HEK293 (cell line): ENCODE results near the gene BRF1.

Experiments
- CTCF ChIA-PET: fragments of 350-600 bp; formaldehyde crosslinking; extraction: SDS; loops from one replicate; lab custom pipeline; 2021; ENCODE audit warnings: antibody characterized with exemption; lab: Yijun Ruan, JAX
- POLR2A ChIA-PET: fragments of 300-600 bp; formaldehyde crosslinking; extraction: SDS; loops from one replicate; lab custom pipeline; 2020; ENCODE audit warnings: antibody characterized with exemption, inconsistent platforms; lab: Yijun Ruan, JAX
- H3K27ac ChIP-seq: fragments of 200-500 bp; sonication (Bioruptor generic); 2 replicates; pipeline ENCODE4 v1.5.1; 2014; ENCODE audit warnings: low read depth, low read length, control low read depth, inconsistent platforms; ENCODE audit errors: extremely low read depth
- H3K36me3 ChIP-seq, 2 experiments: fragments of 200-500 bp in 1 of 2; sonication (Bioruptor generic) in 1 of 2; 1 replicate in 1 of 2; 2 replicates in 1 of 2; pipeline ENCODE4 v1.5.1; 2014 to 2017; ENCODE audit warnings: inconsistent platforms in 2 of 2, low read length in 2 of 2; ENCODE audit not compliant: control insufficient read depth in 2 of 2, insufficient read depth in 1 of 2
- H3K4me1 ChIP-seq: fragments of 200-500 bp; sonication (Bioruptor generic); 2 replicates; pipeline ENCODE4 v1.5.1; 2014; ENCODE audit warnings: mild to moderate bottlenecking, low read length, inconsistent platforms; ENCODE audit not compliant: control insufficient read depth, insufficient read depth
- H3K4me3 ChIP-seq: 2 replicates; pipeline ENCODE4 v1.5.1; 2011; ENCODE audit warnings: low read depth, mild to moderate bottlenecking, control low read depth, low read length, moderate library complexity
- H3K9me3 ChIP-seq: fragments of 200-500 bp; sonication (Bioruptor generic); 2 replicates; pipeline ENCODE4 v1.5.1; 2014; ENCODE audit warnings: low read depth, low read length, inconsistent platforms; ENCODE audit not compliant: control insufficient read depth, insufficient read depth
- CTCF ChIP-seq: fragments of 450-650 bp; formaldehyde crosslinking; IDR thresholded peaks from 2 replicates; pipeline ENCODE4 v1.5.1; 2016; ENCODE audit warnings: missing biosample characterization, missing genetic modification characterization
- EGR2 ChIP-seq: fragments of 450-650 bp; formaldehyde crosslinking; IDR thresholded peaks from 2 replicates; pipeline ENCODE4 v1.5.1; 2016; ENCODE audit warnings: low read depth, missing biosample characterization, missing genetic modification characterization
- KLF8 ChIP-seq: fragments of 450-650 bp; formaldehyde crosslinking; IDR thresholded peaks from 2 replicates; pipeline ENCODE4 v1.5.1; 2016; ENCODE audit warnings: missing biosample characterization, missing genetic modification characterization
- KLF9 ChIP-seq: fragments of 450-650 bp; formaldehyde crosslinking; IDR thresholded peaks from 2 replicates; pipeline ENCODE4 v1.5.1; 2016; ENCODE audit warnings: missing biosample characterization, missing genetic modification characterization, low read depth
- SCRT1 ChIP-seq: fragments of 450-650 bp; formaldehyde crosslinking; IDR thresholded peaks from 2 replicates; pipeline ENCODE4 v1.5.1; 2016; ENCODE audit warnings: missing biosample characterization, missing genetic modification characterization, borderline replicate concordance
- YY1 ChIP-seq: fragments of 450-650 bp; formaldehyde crosslinking; IDR thresholded peaks from 2 replicates; pipeline ENCODE4 v1.5.1; 2018; ENCODE audit warnings: missing biosample characterization, missing genetic modification characterization
- ZFHX2 ChIP-seq: fragments of 450-650 bp; formaldehyde crosslinking; conservative IDR thresholded peaks from 2 replicates; pipeline ENCODE4 v1.5.1; 2016; ENCODE audit warnings: missing biosample characterization, missing genetic modification characterization
- ZNF132 ChIP-seq: fragments of 450-650 bp; formaldehyde crosslinking; IDR thresholded peaks from 2 replicates; pipeline ENCODE4 v1.5.1; 2017; ENCODE audit warnings: missing biosample characterization, missing genetic modification characterization, borderline replicate concordance
- ZNF2 ChIP-seq: fragments of 450-650 bp; formaldehyde crosslinking; IDR thresholded peaks from 2 replicates; pipeline ENCODE4 v1.5.1; 2016; ENCODE audit warnings: missing biosample characterization, missing genetic modification characterization
- ZNF223 ChIP-seq: fragments of 450-650 bp; formaldehyde crosslinking; IDR thresholded peaks from 2 replicates; pipeline ENCODE4 v1.5.1; 2016; ENCODE audit warnings: missing biosample characterization, missing genetic modification characterization
- ZNF324 ChIP-seq: fragments of 450-650 bp; formaldehyde crosslinking; IDR thresholded peaks from 2 replicates; pipeline ENCODE4 v1.5.1; 2016; ENCODE audit warnings: missing biosample characterization, missing genetic modification characterization
- ZNF335 ChIP-seq: fragments of 450-650 bp; formaldehyde crosslinking; conservative IDR thresholded peaks from 2 replicates; pipeline ENCODE4 v1.5.1; 2016; ENCODE audit warnings: missing biosample characterization, missing genetic modification characterization
- ZNF423 ChIP-seq: fragments of 450-650 bp; formaldehyde crosslinking; IDR thresholded peaks from 2 replicates; pipeline ENCODE4 v1.5.1; 2016; ENCODE audit warnings: missing biosample characterization, missing genetic modification characterization
- ZNF426 ChIP-seq: fragments of 450-650 bp; formaldehyde crosslinking; IDR thresholded peaks from 2 replicates; pipeline ENCODE4 v1.5.1; 2017; ENCODE audit warnings: missing biosample characterization, missing genetic modification characterization, mild to moderate bottlenecking, inconsistent platforms, moderate library complexity
- ZNF514 ChIP-seq: fragments of 450-650 bp; formaldehyde crosslinking; IDR thresholded peaks from 2 replicates; pipeline ENCODE4 v1.5.1; 2016; ENCODE audit warnings: missing biosample characterization, missing genetic modification characterization
- ZNF544 ChIP-seq: fragments of 450-650 bp; formaldehyde crosslinking; IDR thresholded peaks from 2 replicates; pipeline ENCODE4 v1.5.0; 2017; ENCODE audit warnings: missing biosample characterization, missing genetic modification characterization
- ZNF549 ChIP-seq: fragments of 450-650 bp; IDR thresholded peaks from 2 replicates; pipeline ENCODE4 v1.5.1; 2018; ENCODE audit warnings: missing biosample characterization, missing genetic modification characterization, mild to moderate bottlenecking, inconsistent platforms, moderate library complexity
- ZNF621 ChIP-seq: fragments of 450-650 bp; formaldehyde crosslinking; IDR thresholded peaks from 2 replicates; pipeline ENCODE4 v1.5.1; 2017; ENCODE audit warnings: missing biosample characterization, missing genetic modification characterization
- ZNF792 ChIP-seq: fragments of 450-650 bp; formaldehyde crosslinking; IDR thresholded peaks from 2 replicates; pipeline ENCODE4 v1.5.1; 2016; ENCODE audit warnings: missing biosample characterization, missing genetic modification characterization
- TF ChIP-seq, protein P1 (sequence below): fragments of 450-650 bp; formaldehyde crosslinking; IDR thresholded peaks from 2 replicates; pipeline ENCODE4 v1.5.1; 2016; ENCODE audit warnings: missing biosample characterization, missing genetic modification characterization
- TF ChIP-seq, protein P2 (sequence below): fragments of 450-650 bp; formaldehyde crosslinking; IDR thresholded peaks from 2 replicates; pipeline ENCODE4 v1.5.1; 2016; ENCODE audit warnings: missing biosample characterization, missing genetic modification characterization

Gene BRF1

DNA sequence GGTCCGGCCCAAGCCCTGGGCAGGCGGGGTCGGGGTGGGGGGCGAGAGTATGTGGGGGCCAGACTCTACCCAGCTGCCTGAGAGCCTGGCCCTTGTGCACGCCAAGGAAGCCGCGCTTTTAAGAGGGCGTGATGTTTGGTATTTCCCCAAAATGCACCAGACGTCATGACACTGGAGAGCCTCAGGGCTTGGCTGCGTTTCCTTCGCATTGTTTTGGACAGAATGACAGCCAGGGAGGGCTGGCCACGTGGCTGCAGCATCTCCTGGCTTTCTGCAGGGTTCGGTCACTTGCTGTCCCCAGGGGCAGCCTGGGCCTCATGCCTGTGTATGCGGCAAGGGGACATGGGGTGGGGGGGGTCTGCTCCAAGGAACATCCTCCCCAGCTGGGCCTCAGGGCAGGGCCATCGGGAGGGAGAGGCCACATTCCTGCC is 103.6 kb downstream of the BRF1 start (continued):
- TF ChIP-seq, protein P1, sequence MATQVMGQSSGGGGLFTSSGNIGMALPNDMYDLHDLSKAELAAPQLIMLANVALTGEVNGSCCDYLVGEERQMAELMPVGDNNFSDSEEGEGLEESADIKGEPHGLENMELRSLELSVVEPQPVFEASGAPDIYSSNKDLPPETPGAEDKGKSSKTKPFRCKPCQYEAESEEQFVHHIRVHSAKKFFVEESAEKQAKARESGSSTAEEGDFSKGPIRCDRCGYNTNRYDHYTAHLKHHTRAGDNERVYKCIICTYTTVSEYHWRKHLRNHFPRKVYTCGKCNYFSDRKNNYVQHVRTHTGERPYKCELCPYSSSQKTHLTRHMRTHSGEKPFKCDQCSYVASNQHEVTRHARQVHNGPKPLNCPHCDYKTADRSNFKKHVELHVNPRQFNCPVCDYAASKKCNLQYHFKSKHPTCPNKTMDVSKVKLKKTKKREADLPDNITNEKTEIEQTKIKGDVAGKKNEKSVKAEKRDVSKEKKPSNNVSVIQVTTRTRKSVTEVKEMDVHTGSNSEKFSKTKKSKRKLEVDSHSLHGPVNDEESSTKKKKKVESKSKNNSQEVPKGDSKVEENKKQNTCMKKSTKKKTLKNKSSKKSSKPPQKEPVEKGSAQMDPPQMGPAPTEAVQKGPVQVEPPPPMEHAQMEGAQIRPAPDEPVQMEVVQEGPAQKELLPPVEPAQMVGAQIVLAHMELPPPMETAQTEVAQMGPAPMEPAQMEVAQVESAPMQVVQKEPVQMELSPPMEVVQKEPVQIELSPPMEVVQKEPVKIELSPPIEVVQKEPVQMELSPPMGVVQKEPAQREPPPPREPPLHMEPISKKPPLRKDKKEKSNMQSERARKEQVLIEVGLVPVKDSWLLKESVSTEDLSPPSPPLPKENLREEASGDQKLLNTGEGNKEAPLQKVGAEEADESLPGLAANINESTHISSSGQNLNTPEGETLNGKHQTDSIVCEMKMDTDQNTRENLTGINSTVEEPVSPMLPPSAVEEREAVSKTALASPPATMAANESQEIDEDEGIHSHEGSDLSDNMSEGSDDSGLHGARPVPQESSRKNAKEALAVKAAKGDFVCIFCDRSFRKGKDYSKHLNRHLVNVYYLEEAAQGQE (tag by site-specific recombination) = no peak
- TF ChIP-seq ZNF324 (tag by site-specific recombination) = no peak
- TF ChIP-seq ZNF621 = no peak
- no peak for TF ChIP-seq ZNF335

GRCh38 chr14:105196265-105196960 is 104.4 kb downstream of the BRF1 start:
- CTCF ChIA-PET = no interaction called here
- no peak overlapping the region for H3K4me3 ChIP-seq
- H3K9me3 ChIP-seq = no peaks in the 10 kb centered on the region
- no peak overlapping the region for H3K27ac ChIP-seq
- POLR2A ChIA-PET = no interaction called here
- H3K36me3 ChIP-seq = no peaks in the 10 kb centered on the region
- H3K4me1 ChIP-seq = no peaks in the 10 kb centered on the region
- TF ChIP-seq EGR2 (tag by site-specific recombination) (peak; percentile 95), ZFHX2 (peak; percentile 98), ZNF2 (tag by site-specific recombination) (no peak)
- TF ChIP-seq, all 188 proteins: peak for 2

DNA sequence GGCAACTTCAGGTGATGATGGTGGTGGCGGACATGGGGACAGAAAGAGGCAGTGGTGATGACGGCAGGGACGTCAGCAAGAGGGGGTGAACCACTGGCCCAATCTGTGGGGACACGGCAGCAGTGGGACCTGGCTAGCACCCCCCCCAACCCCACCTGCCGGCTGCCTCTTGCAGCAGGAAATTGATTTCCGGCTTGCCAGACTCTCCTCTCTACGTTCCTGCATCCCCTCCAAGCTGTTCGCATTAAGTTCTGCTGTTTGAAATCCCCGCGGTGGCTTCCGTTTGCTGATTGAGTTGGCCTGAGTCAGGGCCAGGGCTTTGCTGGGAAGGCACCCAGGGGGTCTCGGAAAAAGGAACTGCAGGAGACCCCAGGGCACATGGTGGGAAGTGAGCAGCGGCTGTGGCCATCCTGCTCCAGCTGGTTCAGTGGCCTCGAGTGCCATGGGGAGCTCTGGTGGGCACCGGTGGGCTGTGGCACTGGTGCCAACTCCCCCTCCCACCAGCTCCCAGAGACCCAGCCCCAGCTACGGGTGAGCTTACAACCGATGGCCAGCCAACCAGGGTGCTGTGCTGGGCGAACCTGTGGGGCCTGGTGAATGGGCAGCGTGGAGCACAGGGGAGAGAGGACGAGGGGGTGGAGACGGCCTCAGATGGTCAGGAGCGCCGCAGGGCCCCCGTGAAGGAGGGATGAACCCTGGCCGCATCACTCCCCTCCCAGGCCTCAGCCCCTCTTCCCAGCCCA is 105.1 kb downstream of the BRF1 start:
- POLR2A ChIA-PET = no interaction called here
- H3K4me1 ChIP-seq = no peaks in the 10 kb centered on the region
- TF ChIP-seq YY1 (tag by site-specific recombination) (no peak), ZNF223 (tag by site-specific recombination) (peak; percentile 74; the same call in 1 of the 2 replicates), SCRT1 (tag by site-specific recombination) (no peak)
- TF ChIP-seq, all 188 proteins: peak for 1
- CTCF ChIA-PET = interaction anchor here (0.6 to 0.9 kb wide), 2 partner anchors 40 to 96 kb away, joined by 3 read pairs; no protein-coding TSS in a partner anchor
- Histone ChIP-seq H3K27ac (no peak overlapping the region), H3K9me3 (no peaks in the 10 kb centered on the region), H3K4me3 (no peak overlapping the region), H3K36me3 (no peaks in the 10 kb centered on the region)

DNA sequence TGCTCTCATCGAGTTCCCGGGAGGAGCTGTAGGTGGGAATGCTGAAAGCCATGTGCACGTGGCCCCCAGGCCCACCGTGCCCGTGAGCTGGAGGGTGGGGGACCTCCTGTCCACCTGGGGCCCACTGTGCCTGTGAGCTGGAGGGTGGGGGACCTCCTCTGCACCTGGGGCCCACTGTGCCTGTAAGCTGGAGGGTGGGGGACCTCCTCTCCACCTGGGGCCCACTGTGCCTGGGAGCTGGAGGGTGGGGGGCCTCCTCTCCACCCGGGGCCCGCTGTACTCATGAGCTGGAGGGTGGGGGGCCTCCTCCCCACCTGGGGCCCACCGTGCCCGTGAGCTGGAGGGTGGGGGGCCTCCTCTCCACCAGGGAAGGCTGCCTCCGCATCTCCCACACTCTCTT is 105.8 kb downstream of the BRF1 start:
- ChIA-PET POLR2A (no interaction called here), CTCF (interaction anchor here (0.6 to 1.1 kb wide), 3 partner anchors 40 to 104 kb away, joined by 3 read pairs; no protein-coding TSS in a partner anchor)
- Histone ChIP-seq H3K9me3 (no peaks in the 10 kb centered on the region), H3K36me3 (no peaks in the 10 kb centered on the region), H3K4me3 (no peak overlapping the region), H3K4me1 (no peaks in the 10 kb centered on the region), H3K27ac (no peak overlapping the region)
- TF ChIP-seq, protein P2, sequence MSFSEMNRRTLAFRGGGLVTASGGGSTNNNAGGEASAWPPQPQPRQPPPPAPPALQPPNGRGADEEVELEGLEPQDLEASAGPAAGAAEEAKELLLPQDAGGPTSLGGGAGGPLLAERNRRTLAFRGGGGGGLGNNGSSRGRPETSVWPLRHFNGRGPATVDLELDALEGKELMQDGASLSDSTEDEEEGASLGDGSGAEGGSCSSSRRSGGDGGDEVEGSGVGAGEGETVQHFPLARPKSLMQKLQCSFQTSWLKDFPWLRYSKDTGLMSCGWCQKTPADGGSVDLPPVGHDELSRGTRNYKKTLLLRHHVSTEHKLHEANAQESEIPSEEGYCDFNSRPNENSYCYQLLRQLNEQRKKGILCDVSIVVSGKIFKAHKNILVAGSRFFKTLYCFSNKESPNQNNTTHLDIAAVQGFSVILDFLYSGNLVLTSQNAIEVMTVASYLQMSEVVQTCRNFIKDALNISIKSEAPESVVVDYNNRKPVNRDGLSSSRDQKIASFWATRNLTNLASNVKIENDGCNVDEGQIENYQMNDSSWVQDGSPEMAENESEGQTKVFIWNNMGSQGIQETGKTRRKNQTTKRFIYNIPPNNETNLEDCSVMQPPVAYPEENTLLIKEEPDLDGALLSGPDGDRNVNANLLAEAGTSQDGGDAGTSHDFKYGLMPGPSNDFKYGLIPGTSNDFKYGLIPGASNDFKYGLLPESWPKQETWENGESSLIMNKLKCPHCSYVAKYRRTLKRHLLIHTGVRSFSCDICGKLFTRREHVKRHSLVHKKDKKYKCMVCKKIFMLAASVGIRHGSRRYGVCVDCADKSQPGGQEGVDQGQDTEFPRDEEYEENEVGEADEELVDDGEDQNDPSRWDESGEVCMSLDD (tag by site-specific recombination) = no peak
- TF ChIP-seq ZNF426 (tag by site-specific recombination) (no peak), KLF8 (tag by site-specific recombination) (no peak), CTCF (tag by site-specific recombination) (no peak), ZNF132 (tag by site-specific recombination) (no peak), ZNF223 (tag by site-specific recombination) (no peak), ZNF544 (tag by site-specific recombination) (no peak), ZNF621 (no peak), ZNF792 (tag by site-specific recombination) (no peak), ZNF549 (no peak), KLF9 (tag by site-specific recombination) (no peak), ZNF423 (tag by site-specific recombination) (no peak), ZNF514 (tag by site-specific recombination) (no peak)
